ENCODE results near the gene ALG12. TPM values are rescaled to one million over a fixed set of nuclear protein-coding genes. Genes with fewer than 3 reads are reported as not detected.

The ALG12 gene
- total and polyA plus RNA-seq, 2 of the 13 experiments (the other 11 are each of a cell fraction or from before 2014, with no cell fraction given): 7.8 to 15.8 TPM

GRCh38 chr22:49966774-49967705 is 48.8 kb upstream of the ALG12 start:
- FAIRE-seq: peak; percentile 52
- Histone ChIP-seq H4K20me1 (ENCODE audit: insufficient read depth, low read length) (peaks cover 29% of the 10 kb centered on the region), H3K4me2 (ENCODE audit: low read depth, low read length) (peak overlapping the region; percentile 94), H3K4me3 (replicated peaks in 1 of 3; ENCODE audit: insufficient read depth in 1 of 3, low read depth in 2 of 3, low read length in 3 of 3) (peak overlapping the region; percentile 26 to 99 (median 39)), H3K9me3 (ENCODE audit: low read length) (no peaks in the 10 kb centered on the region), H3K4me1 (ENCODE audit: insufficient read depth, low read length) (peaks cover 95% of the 10 kb centered on the region), H2AFZ (ENCODE audit: low read length) (no peak overlapping the region), H3K9ac (ENCODE audit: insufficient read depth, low read depth, low read length) (peak overlapping the region; percentile 67), H3K36me3 (replicated peaks in 1 of 2; ENCODE audit: control insufficient read depth in 1 of 2, insufficient read depth in 2 of 2, low read length in 2 of 2) (peaks cover 9 to 18% of the 10 kb centered on the region in 2 experiments), H3K27me3 (ENCODE audit: control insufficient read depth in 1 of 2, insufficient read depth in 2 of 2, low read length in 2 of 2) (no peaks in the 10 kb centered on the region; a peak in 1 of 5 replicates), H3K79me2 (ENCODE audit: insufficient read depth, low read length) (peaks cover 19% of the 10 kb centered on the region), H3K27ac (ENCODE audit: extremely low read length, insufficient read depth, low read length) (peak overlapping the region; percentile 84)
- peak; percentile 36 for ATAC-seq
- intact Hi-C loops (cut with micrococcal nuclease; ENCODE audit: unreplicated experiment) (loop anchor here (5.0 kb wide), 1 partner anchor 35 kb away; no protein-coding TSS in a partner anchor), in situ Hi-C loops (cut with HindIII; ENCODE audit: extremely low pct_ligation_motif_present, low pct_unique_long_range_greater_than_20kb) (loop anchor here (5.0 kb wide), 1 partner anchor 35 kb away; no protein-coding TSS in a partner anchor)
- TSS peak; percentile 71 for BruUV-seq (replicated peaks)
- WGBS (ENCODE audit: low lambda C conversion rate): 0% methylated on average over 10 of the region's 36 CpGs
- DNase-seq (ENCODE audit: low spot score): peak; percentile 80
- ChIA-PET CTCF (ENCODE audit: low intra/inter-chr PET ratio, low total read pairs) (no interaction called here), POLR2A (interaction anchor here (1.0 to 16.4 kb wide), 14 partner anchors 10 to 541 kb away, joined by 3 to 722 read pairs (median 4); partner anchors contain the start of genes ALG12, CRELD2, LMF2 and NCAPH2)
- TF ChIP-seq TAF1 (CRISPR knock-in tag; IDR thresholded peaks at IDR 0.05) (no peak), THAP9 (CRISPR knock-in tag; IDR thresholded peaks at IDR 0.05; ENCODE audit: borderline replicate concordance) (peak; percentile 32; the same call in 1 of the 2 replicates), MTF1 (CRISPR knock-in tag; IDR thresholded peaks at IDR 0.05) (no peak), ZNF790 (CRISPR knock-in tag; IDR thresholded peaks at IDR 0.05; ENCODE audit: borderline replicate concordance) (no peak), REL (CRISPR knock-in tag; conservative IDR thresholded peaks at IDR 0.05) (no peak), SIN3A (IDR thresholded peaks at IDR 0.05; ENCODE audit: borderline replicate concordance, low read depth, low read length) (0 out of 2 replicates have a peak, but pooled peaks have one; percentile 15), ZFP37 (CRISPR knock-in tag; IDR thresholded peaks at IDR 0.05; ENCODE audit: borderline replicate concordance) (no peak), ZSCAN5A (CRISPR knock-in tag; IDR thresholded peaks at IDR 0.05; ENCODE audit: borderline replicate concordance) (no peak), ZNF7 (CRISPR knock-in tag; IDR thresholded peaks at IDR 0.05) (no peak), PHF8 (CRISPR knock-in tag; IDR thresholded peaks at IDR 0.05) (no peak; the same call in 1 of the 2 replicates), ZNF142 (CRISPR knock-in tag; IDR thresholded peaks at IDR 0.05) (0 out of 2 replicates have a peak, but pooled peaks have one; percentile 36), PCBP2 (optimal IDR thresholded peaks at IDR 0.05; ENCODE audit: low read depth, low read length, poor library complexity, severe bottlenecking) (no peak)
